H7 (cell line): ENCODE measurements around the gene CMTR1. TPM values are rescaled to one million over a fixed set of nuclear protein-coding genes. Genes with fewer than 3 reads are reported as not detected.

Experiments
- DNase-seq: peaks from one replicate; pipeline ENCODE4 v3.0.0; 2012
- H3K27me3 ChIP-seq: 2 replicates; pipeline ENCODE4 v1.6.0; 2011; ENCODE audit warnings: mild to moderate bottlenecking, low read length; ENCODE audit not compliant: control insufficient read depth, insufficient read depth
- H3K36me3 ChIP-seq: replicated peaks from 2 replicates; pipeline ENCODE4 v1.5.1; 2011; ENCODE audit warnings: low read length; ENCODE audit not compliant: control insufficient read depth, insufficient read depth
- H3K4me3 ChIP-seq: 2 replicates; pipeline ENCODE4 v1.5.1; 2011; ENCODE audit warnings: low read depth, mild to moderate bottlenecking, control low read depth, low read length, moderate library complexity; ENCODE audit not compliant: insufficient read depth
- total RNA-seq: library from RNA; depleted of rRNA; stranded (reverse); fragments of >200 nt; shearing (Covaris generic); gene quantifications from 2 replicates; pipeline ENCODE4 v1.2.3, GENCODE V29; 2014

Gene CMTR1
- total RNA-seq, 1 experiment from 2014 or later, result 37.5 TPM

GRCh38 chr6:37515712-37516075, 82.7 kb downstream of the CMTR1 start:
- Histone ChIP-seq H3K4me3 (no peak overlapping the region), H3K36me3 (no peaks in the 10 kb centered on the region), H3K27me3 (peaks cover 34% of the 10 kb centered on the region)
- DNase-seq, result no peak

GRCh38 chr6:37516076-37516919, 83.3 kb downstream of the CMTR1 start:
- Histone ChIP-seq H3K27me3 (peaks cover 28% of the 10 kb centered on the region), H3K4me3 (no peak overlapping the region), H3K36me3 (no peaks in the 10 kb centered on the region)
- peak; percentile 75 for DNase-seq

- DNase-seq, result no peak
- H3K4me3 ChIP-seq, result no peak overlapping the region
- H3K36me3 ChIP-seq, result no peaks in the 10 kb centered on the region
- H3K27me3 ChIP-seq, result peaks cover 22% of the 10 kb centered on the region
Measured at GRCh38 chr6:37516920-37517405, 83.9 kb downstream of the CMTR1 start.

GRCh38 chr6:37517411-37517812, 84.4 kb downstream of the CMTR1 start:
- DNase-seq, result no peak
- Histone ChIP-seq H3K36me3 (no peaks in the 10 kb centered on the region), H3K4me3 (no peak overlapping the region), H3K27me3 (peaks cover 17% of the 10 kb centered on the region)

GRCh38 chr6:37518116-37518515, 85.1 kb downstream of the CMTR1 start:
- no peaks in the 10 kb centered on the region for H3K36me3 ChIP-seq
- no peak for DNase-seq
- H3K27me3 ChIP-seq, result peaks cover 11% of the 10 kb centered on the region
- no peak overlapping the region for H3K4me3 ChIP-seq

GRCh38 chr6:37519461-37519860, 86.4 kb downstream of the CMTR1 start:
- no peak for DNase-seq
- Histone ChIP-seq H3K36me3 (no peaks in the 10 kb centered on the region), H3K4me3 (no peak overlapping the region), H3K27me3 (no peaks in the 10 kb centered on the region)

- no peaks in the 10 kb centered on the region for H3K36me3 ChIP-seq
- H3K4me3 ChIP-seq, result no peak overlapping the region
- H3K27me3 ChIP-seq, result no peaks in the 10 kb centered on the region
- no peak for DNase-seq
Measured at GRCh38 chr6:37520926-37521325, 87.9 kb downstream of the CMTR1 start.

- no peaks in the 10 kb centered on the region for H3K36me3 ChIP-seq
- no peak for DNase-seq
- H3K4me3 ChIP-seq, result no peak overlapping the region
- H3K27me3 ChIP-seq, result no peaks in the 10 kb centered on the region
Measured at GRCh38 chr6:37521674-37522073, 88.7 kb downstream of the CMTR1 start.

- H3K36me3 ChIP-seq, result no peaks in the 10 kb centered on the region
- DNase-seq, result no peak
Measured at GRCh38 chr6:37522836-37523235, 89.8 kb downstream of the CMTR1 start.

GRCh38 chr6:37523412-37523811, 90.4 kb downstream of the CMTR1 start:
- H3K36me3 ChIP-seq, result no peaks in the 10 kb centered on the region
- no peak overlapping the region for H3K4me3 ChIP-seq
- no peaks in the 10 kb centered on the region for H3K27me3 ChIP-seq
- no peak for DNase-seq

More at GRCh38 chr6:37522836-37523235, 89.8 kb downstream of the CMTR1 start:
- Histone ChIP-seq H3K4me3 (no peak overlapping the region), H3K27me3 (no peaks in the 10 kb centered on the region)

- DNase-seq, result no peak
Measured at GRCh38 chr6:37524025-37524969, 91.3 kb downstream of the CMTR1 start.

GRCh38 chr6:37524970-37525318, 91.9 kb downstream of the CMTR1 start:
- H3K36me3 ChIP-seq, result no peaks in the 10 kb centered on the region
- H3K27me3 ChIP-seq, result no peaks in the 10 kb centered on the region
- no peak for DNase-seq
- H3K4me3 ChIP-seq, result no peak overlapping the region

More at GRCh38 chr6:37524025-37524969, 91.3 kb downstream of the CMTR1 start:
- H3K27me3 ChIP-seq, result no peaks in the 10 kb centered on the region
- H3K4me3 ChIP-seq, result no peak overlapping the region
- no peaks in the 10 kb centered on the region for H3K36me3 ChIP-seq

- Histone ChIP-seq H3K27me3 (no peaks in the 10 kb centered on the region), H3K36me3 (no peaks in the 10 kb centered on the region), H3K4me3 (no peak overlapping the region)
- peak; percentile 90 for DNase-seq
Measured at GRCh38 chr6:37525460-37526357, 92.7 kb downstream of the CMTR1 start.

- Histone ChIP-seq H3K36me3 (no peaks in the 10 kb centered on the region), H3K27me3 (peaks cover 2% of the 10 kb centered on the region; the same call in 1 of the 2 replicates), H3K4me3 (no peak overlapping the region)
- DNase-seq, result peak; percentile 64
Measured at GRCh38 chr6:37528541-37528940, 95.5 kb downstream of the CMTR1 start.
